ENCODE measurements around the gene JAML.
"Not testable (repeated sequence)": the region's sequence is repeated elsewhere in the genome, so short reads cannot be mapped to it uniquely, and the experiment has no call there.

The JAML gene

GRCh38 chr11:118192817-118193216, 32.0 kb downstream of the JAML start:
- DNase-seq, result not testable (repeated sequence)

GRCh38 chr11:118190942-118191506, 33.8 kb downstream of the JAML start:
- not testable (repeated sequence) for DNase-seq

DNA sequence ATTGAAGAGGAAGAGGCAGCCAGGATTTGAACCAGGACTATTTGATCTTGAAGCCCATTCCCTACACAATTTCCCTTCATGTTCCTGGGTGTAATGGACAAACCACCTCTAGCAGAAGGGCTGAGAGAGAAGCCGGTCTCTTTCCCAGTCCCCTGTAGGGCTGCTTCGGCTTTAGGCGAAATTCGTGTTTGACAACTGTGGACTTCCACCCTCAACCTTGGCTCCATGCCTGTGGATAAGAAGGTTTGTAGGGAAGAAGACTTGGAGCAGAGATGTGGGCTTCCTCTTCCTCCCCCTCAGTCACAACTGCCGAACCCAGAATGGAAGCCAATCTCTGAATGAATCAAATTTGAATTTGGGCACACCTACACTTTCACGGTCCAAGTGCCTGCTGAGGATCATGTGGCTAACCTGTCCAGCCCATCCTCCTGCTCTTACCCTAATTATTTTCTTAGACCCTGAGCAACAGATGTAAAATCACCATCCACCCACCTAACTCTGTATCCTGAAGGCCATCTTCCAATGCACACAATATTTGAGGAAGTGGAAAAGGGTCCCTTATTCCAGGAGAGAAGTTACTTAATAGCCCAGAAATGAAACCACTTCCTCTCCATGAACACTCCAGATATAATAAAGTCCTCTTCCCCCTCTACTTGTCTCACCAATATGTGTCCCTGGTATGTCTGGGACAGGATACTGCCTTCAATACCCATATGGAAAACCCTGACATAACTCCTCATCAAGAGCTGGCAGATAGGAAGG, 38.3 kb downstream of the JAML start:
- no peak for DNase-seq

DNA sequence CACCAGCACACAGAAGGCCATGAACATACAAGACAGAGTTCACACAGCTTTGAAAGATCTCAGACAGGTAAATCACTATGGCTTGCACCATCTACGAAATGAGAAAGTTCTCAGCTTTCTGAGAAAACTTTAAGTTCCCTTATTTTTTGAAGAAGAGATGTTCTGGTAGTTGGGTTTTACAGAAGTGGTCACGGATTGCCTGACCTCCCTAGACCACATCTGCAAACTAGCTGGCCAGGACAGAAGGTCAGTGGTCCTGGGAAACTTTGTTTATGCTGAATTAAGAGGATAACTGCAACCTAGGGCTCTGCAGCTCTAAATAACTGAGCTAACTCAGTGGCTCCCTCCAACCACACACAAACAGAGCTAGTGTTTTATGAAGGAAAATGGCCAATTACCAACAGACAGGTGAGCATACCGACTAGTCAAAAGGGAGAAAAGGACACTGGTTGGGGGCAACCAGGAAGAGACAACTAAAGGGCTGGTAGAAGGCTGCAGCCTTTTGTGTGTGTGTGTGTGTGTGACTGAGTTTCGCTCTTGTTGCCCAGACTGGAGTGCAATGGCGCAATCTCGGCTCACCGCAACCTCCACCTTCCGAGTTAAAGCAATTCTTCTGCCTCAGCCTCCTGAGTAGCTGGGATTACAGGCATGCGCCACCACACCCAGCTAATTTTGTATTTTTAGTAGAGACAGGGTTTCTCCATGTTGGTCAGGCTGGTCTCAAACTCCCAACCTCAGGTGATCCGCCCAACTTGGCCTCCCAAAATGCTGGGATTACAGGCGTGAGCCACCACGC, 39.8 kb downstream of the JAML start:
- no peak for DNase-seq

- not testable (repeated sequence) for DNase-seq
Measured at GRCh38 chr11:118183691-118184090, 41.1 kb downstream of the JAML start.

GRCh38 chr11:118180300-118180703, 44.5 kb downstream of the JAML start:
- peak in 13 of 14 donors; percentile 43 to 96 (median 80) for DNase-seq

GRCh38 chr11:118176778-118177134, 48.1 kb downstream of the JAML start:
- DNase-seq, result no peak

DNA sequence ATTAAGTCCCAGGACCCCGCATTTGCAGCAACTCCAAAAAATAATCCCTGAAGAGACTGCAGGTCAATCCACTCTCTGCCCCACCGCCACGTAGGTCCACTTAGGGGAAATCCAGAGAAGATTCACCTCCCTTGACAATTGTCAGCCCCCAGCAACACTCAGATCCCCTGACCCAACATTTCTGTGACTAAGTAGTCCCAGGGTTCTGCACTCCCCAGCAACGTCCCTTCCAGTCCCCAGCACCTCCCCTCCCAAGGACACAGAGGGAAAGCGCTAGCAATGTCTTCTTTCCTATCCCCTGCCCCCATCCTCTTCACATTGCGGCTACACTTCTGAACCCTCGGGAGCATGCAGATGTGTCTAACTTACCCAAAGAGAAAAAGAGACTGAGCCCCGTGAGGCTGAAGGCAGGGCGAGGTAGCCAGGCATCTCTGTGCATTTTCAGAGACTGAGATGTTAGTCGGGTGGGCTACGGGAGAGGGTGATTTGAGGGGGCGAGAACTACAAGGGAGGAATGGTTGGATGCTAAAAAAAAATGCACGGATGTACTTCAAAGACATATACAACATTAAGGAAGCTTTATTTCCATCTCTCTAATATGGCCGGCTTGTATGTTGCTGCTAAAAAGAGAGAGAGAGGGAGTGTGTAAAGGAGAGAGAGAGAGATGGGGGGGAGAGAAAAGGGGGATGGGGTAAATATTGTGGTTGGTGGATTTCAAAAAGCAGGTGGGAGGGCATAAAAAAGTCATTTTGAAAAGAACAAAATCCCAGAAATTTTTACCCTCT, 48.6 kb downstream of the JAML start, which contains the start of gene SCN2B:
SCN2B (minus strand) TSS at position 647 of the 785 bp plus-strand sequence; CDS start at position 439, 208 bp downstream.
- peak in 5 of 14 donors; percentile 32 to 83 (median 42) for DNase-seq

DNA sequence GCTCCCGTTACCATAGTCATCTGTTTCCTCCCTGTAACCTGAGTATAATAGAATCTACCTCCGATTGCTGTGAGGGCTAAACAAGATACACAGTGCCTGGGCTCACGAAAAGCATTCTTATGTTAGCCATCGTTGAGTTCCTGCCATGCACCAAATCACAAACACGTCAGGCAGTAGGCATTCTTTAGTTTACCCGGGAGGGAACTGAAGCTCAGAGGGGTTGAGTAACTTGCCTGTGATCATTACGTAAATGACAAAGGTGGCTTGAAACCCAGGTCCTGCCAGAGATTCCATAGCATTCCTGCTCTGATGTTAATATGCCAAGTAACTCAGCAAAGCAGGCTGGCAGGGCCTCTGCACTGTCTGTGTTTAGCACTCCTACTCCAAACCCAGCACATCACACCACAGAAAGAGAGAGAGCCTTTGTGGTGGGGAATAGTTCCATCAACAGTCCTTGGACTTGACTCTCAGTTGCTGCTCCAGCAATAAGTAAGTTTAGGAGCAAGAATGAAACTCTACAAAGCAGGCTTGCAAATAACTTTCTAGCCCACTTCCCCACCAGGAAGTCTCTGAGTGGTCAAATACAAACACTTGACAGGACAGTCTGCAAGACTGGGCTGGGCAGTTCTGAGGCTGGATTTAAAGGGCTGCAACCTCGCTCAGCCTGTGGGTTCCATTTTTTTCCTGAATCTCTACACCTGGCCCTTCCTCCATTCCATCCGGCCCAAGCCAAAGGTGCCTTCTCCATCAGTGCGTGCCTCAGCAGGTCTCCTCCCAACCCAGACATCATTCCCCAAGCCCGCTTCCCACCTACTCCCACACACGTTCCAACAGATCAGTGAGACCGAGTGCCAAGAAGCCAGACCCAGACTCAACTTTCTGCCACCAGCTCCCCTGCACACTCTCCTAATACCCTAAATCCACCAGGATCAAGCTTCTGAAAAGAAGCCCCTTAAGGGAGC, 49.5 kb downstream of the JAML start:
- peak in 4 of 14 donors; percentile 37 to 70 (median 41) for DNase-seq

GRCh38 chr11:118174006-118174567, 50.7 kb downstream of the JAML start:
- no peak for DNase-seq

GRCh38 chr11:118172356-118172755, 52.5 kb downstream of the JAML start:
- DNase-seq, result no peak

- DNase-seq, result peak in 13 of 14 donors; percentile 26 to 81 (median 67)
Measured at GRCh38 chr11:118171269-118172062, 53.3 kb downstream of the JAML start.

GRCh38 chr11:118170882-118171268, 53.9 kb downstream of the JAML start:
- DNase-seq, result no peak

- DNase-seq, result no peak
Measured at GRCh38 chr11:118170231-118170630, 54.6 kb downstream of the JAML start.

DNA sequence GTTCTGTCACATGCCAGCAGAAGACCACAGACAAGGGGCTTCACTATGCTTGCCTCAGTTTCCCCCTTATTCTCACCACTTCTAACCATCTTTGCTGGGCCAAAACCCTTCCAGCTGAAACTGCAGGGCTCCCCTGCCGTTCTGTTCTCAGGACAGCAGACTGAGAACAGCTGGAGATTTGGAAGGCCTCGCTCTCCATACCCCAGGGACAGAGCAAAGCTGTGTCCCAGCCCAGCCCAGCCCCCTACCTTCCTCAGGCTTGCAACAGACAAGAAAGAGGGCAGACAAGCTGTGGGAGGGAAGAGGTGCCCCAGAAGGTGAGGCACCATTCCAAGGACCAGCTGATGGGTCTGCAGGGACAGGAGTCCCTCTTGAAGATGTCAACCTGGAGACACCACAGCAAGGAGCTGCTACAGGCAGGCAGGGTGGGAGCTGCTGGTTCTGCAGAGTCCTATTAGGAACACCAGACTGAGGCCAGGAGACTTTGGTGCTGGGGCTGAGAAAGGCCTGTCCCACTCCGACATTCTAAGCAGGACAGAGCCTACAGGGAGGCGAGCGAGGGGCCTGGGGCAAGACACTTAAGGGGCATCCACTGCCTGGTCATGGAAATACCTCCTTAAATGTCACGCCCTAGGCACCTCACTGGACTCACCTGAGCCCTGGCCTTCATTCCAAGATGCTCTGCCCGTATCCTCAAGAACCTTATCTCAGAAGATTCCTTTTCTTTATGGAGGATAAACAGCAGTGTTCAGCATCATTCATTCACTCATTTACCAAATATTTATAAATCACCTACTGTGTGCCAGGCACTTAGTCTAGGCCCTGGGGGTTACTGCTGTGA, 55.3 kb downstream of the JAML start:
- no peak for DNase-seq

- no peak for DNase-seq
Measured at GRCh38 chr11:118168751-118169150, 56.1 kb downstream of the JAML start.

- DNase-seq, result no peak
Measured at GRCh38 chr11:118168316-118168715, 56.5 kb downstream of the JAML start.

DNA sequence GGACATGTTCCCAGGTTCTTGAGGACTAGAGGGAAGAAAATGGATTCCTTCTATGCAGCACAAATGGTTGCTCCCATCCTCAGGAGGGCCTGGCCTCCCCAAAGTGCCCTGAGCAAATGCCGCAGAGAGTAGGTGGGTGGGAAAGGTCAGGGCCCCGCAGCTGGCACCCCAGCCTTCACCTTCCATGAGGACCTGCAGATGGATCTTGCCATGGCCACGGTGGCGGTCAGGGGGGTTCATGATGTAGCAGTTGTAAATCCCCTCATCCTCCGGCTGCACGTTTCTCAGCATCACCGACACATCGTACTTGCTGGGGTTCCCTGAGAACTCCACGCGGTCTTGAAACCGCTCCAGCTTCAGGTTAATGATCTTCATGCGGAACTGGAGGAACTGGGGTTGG, 56.9 kb downstream of the JAML start:
- DNase-seq, result no peak

DNA sequence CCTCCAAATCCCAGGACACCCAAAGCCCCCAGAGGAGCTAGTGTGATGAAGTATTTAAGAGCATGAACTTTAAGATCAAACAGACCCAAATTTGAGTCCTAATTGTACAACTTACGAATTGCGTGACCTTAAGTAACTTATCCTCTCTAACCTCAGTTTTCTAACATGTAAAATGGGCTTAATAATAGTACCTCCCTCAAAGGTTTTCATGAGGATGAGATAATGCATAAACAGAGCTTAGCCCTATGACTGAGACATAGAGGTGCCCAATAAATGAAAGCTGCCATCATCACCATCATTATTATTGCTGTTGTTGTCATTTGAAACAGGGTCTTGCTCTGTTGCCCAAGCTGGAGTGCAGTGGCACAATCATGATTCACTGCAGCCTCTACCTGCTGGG, 57.6 kb downstream of the JAML start:
- no peak for DNase-seq
